Stimulated activated CD8-positive, alpha-beta memory T cell treated with anti-CD3 and anti-CD28 coated beads, Interleukin-15, amount 100 ng/mL, for 48 hours (primary cell): ENCODE results near the gene PTPRC.

Experiments used
- DNase-seq, 2 donors: peaks; one replicate each; pipeline ENCODE4 v3.0.0-alpha.2; 2020; ENCODE audit warnings: low read depth in 2 of 2

Gene PTPRC

DNA sequence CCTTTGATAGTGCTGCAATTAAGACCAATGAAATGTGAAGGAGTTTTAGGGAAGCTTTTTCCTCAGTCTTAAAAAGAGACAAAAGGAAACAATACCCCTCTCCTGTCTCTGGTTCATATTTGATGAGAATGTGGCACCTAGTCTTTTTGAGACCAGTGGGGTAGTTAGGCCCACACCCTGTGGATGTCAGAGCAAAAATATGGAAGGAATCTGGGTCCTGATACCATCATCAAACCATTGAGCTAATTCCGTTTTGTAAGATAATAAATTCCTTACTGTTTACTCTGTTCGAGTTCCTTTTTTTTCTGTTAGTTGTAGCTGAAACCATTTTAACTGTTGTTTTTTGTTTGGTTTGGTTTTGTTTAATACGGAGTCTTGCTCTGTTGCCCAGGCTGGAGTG, 33.3 kb downstream of the PTPRC start:
- DNase-seq = no peak

DNA sequence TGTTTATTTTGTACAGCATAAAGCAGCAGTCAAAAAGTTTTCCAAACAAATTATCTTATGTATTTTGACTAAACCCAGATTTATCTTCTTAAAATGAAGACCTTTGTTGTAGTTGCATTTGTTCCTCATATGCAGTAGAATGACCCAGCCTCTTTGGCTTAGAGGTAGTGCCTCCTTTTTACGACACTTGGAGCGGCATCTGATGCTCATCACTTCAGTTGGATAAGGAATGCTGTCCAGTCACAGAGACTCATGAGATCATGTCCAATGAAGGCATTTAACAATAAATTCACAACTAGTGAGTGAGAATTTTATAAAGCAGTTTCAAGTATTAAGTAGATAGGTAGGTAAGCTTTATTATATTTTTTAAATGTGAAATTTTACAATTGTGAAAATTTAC, 35.2 kb downstream of the PTPRC start:
- DNase-seq = no peak

DNA sequence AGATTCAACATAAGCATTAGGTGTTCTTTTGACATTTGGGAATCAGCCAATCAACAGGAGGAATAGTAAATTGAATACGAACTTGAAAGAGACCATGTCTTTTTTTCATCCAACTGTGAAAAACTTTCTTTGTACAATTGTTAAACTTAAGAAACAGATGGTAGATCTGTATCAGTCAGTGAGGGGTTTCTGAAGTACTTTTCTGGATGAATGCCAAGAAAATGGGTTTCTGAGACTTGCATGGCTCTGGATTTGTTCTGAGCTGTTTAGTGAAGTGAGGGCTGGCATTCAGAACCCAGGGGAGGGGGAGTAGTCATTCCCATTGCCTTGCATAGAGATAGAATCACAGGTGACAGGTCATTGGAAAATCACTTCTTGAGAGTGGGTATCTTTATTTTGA, 37.4 kb downstream of the PTPRC start:
- DNase-seq = no peak

DNA sequence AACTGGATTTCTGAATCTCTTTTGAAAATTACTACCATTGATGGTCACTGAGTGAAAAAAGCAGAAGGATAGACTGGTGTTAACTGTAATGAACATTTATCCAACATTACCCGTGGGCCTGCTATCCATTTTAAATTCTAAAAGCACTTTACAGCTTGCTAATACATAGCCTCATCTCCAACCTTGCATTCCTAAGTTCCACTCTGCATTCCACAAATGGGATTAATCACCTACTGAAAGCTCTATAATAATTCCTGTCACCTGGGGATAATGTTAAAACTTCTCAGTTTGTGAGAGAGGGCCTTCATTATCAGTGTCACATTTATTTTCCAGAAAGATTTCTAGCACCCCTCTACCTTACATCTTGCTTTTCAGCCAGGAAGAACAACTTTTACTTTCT, 38.2 kb downstream of the PTPRC start:
- DNase-seq = no peak

DNA sequence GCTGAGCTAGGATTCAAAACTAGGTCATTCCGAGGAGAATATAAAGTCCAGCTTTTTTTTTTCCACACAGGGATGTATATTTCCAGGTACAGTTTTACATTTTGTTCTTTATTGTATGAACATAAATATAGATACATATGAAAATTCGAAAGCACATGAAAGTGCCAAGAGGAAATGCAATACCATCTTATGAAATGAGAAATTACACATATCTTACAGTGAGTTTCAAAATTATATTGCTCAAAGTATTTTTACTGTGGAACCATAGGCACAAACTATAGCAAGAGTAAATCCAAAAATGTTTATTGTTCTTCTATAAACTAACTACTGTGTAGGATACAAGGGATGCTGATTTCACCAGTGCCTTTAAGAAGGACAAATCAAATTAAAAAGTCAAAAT, 39.0 kb downstream of the PTPRC start:
- DNase-seq = no peak

DNA sequence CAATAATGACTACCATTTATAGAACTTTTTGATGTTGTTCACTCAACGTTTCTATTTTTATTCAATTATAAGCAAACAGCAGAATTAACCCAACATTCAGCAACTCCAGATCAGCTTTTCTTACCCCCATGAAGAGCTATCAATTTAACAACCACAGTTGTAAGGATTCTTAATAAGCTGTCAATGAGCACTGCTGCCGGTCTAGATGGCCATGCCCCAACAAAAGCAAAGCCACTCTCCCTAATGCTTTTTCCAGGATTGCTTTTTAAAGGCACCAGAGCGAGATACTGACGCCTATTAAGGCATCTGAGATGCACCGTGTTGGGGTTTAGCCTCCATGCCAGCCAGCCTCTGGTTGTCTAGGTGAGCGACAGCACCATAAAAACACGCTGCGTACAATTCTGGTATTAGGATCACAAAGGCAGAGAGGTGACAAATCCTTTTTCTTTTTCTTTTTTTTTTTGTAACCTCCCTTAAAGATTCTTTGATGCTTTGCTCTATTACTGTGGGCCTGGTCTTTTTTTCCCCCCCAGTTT, 39.5 kb downstream of the PTPRC start:
- no peak for DNase-seq

DNA sequence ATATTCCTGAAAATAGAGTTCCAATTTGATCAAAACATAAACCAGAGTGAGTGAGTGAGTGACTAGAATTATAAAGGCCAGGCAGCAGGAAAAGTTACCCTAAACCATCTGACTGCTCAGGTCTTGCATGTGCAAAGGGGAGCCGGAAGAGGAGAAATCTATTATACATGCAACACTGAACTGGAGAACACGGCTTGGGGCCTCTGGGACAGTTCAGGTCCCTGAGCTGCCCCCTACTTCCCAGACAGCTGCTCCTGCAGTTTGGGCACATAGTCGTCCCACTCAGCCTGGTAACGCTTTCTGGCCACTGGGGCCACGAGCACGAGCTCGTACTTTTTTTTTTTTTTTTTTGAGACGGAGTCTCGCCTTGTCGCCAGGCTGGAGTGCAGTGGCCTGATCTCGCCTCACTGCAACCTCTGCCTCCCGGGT, 40.1 kb downstream of the PTPRC start:
- no peak for DNase-seq

DNA sequence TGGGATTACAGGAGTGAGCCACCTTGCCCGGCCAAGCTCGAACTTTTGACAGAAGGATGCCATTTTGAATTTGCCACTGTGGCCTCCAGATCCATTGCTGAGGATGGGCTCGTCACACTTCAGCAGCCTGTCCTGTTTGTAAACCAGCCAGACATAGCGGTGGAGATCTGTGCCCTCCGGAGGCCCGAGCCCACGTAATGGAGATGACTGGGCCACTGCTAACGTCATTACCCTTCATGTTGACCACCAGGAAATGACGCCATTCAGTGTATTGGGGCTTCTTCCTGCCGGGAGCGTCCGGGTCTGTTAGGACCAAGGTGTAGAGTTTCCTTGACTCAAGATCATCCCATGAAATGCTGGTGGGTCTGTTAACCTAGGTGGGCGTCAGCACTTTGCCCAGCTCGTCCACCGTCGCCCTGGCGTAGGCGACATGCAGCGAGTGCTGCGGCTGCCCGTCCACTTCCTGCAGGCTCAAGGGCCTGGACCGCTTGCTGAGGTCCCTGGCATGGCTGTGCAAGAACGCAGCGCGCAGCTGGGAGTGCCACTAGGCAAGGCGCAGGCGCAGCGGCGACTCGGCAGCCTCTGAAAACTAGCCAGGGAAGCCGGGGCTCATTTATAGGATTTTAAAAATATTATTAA, 40.8 kb downstream of the PTPRC start:
- DNase-seq = peak in 1 of 2 donors; percentile 33

DNA sequence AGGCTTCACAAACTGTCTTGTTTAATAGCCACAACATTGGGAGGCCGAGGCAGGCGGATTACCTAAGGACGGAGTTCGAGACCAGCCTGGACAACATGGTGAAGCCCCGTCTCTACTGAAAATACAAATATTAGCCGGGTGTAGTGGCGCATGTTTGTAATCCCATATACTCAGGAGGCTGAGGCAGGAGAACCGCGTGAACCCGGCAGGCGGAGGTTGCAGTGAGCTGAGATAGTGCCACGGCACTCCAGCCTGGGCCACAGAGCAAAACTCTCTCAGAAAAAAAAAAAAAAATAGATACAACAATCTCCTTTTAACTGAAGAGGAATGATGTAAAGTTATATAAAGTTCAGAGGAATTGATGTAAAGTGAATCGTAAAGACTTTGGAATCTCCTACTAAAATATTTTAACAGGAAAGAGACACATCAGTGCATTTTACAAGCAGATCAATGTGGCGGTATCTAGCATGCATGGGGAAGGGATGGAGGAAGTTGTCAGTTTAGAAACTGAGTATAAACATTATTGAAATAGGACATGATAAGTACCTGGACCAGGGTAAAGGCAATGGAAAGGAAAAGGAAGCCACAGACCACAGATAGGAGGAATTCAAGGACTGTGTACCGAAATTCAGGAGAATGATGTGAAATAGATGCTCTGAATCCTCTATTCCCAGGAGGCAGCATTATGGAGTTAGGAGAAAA, 41.5 kb downstream of the PTPRC start:
- DNase-seq = no peak

DNA sequence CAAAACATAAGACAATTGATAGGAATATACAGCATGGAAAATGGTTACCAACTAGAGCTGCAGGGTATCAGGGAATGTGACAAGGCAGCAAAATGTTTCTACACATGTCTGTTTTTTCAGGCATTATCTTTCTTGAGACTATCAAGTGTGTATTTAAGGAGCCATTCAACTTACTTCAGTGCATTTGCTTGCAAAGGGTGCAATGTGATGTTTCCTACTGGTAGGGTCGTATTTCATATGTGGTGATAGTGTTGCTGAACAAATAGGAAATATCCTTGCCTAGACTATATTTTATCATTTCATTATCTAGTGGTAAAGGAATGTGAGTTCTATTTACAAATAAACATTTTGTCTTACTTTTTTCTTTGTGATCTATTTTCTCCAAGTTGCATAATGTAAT, 42.4 kb downstream of the PTPRC start:
- no peak for DNase-seq

DNA sequence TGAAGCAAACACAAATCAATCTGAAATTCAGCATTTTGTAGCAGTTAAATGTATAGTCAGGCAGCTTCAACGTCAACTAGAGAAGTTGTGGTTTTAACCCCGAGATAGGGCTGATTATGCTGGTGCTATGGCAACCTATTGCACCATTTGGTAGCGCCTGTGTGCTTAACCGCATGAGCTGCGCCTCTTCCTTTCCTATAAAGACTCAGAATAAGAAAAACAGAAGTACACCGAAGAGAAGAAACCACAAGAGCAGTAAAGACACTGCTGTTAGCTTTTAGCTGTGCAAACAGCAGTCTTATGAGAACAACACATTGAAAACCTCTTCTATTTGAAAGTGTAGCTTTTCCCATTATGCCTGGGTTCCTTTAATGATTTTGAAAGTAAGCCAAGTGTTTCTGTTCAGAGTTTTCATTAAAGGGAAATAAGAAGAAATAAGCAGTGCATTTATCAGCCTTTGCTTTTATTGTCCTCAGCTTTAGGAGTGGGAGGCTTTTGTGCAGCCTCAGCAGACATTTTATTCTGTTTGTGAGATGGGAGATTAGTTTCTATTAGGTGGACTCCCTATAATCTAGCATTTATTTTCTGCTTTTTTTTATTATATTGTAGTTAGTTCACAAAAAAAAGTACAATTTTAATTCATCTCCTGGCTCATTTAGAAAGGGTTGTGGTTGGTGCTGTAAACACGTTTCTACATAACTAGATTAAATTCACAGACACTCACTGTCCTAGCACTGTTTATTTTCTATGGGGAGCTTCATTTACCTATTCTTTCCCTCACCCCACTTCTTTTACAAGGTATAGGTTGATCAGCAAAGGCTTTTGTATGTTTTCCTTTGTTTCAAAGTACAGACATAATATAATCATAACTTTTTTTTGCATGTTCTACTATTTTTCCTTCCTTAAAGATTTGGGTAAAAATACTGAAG, 43.3 kb downstream of the PTPRC start:
- DNase-seq = peak; percentile 71 to 75

DNA sequence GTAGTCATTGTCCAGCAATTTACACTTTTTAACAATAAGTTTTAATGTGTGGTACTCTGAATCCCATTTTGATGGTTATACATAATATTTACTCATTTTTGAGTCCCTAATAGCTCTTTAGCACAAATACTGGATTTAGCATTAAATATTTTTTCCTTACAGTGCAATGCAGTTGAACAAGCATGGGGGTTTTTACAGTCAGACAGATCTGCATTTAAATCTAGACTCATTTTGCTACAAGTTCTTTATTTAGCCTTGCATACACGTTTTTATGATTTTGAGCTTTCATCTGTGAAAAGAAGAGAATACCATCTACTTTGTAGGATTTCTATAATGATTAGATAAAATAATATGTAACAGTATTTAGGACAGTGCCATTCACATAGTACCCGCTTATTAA, 44.0 kb downstream of the PTPRC start:
- no peak for DNase-seq

DNA sequence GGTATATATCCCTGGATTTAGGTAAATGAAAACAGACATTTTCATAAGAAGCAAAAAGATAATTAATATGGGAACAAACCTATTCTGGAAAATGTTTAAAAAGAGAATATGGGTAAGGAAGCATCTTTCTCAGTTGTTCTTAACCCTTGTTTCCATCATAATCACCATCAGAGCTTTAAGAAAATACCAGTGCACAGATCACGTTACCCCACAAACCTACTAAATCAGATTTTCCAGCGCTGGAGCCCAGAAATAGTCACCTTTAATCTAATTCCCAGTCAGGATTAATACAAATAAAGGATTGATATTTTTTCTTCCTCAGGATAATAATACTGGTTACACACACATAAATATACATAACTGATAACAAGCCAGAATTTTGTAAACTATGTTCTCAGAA, 44.6 kb downstream of the PTPRC start:
- no peak for DNase-seq

DNA sequence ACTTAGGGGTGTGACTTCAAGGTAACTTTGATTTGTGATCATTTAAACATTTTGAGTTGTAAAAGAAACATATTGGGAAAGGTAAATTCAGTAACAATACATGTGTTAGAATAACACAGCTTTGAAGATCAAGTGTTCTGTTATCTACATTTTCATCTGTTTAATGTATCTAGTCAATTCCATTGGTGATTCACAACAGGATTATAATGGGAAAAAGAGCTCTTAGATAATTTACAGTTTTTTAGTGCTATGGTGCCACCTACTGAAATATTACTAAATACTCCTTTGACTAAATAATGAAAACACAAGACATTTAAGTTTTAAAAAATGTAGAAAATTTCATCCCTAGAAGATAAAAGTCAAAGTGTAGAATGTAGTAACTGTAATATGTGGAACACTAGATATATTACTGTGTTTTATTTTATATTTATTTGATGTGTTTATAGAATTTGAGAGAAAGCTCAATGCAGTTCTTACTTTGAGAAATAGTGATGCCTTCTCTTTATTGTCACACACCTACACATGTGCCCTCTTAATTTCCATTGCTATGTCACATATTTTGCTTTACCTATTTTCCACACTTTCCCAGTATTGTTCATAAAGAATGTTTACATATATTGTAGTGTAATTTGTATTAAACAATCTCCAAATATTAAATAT, 47.4 kb downstream of the PTPRC start:
- DNase-seq = no peak

DNA sequence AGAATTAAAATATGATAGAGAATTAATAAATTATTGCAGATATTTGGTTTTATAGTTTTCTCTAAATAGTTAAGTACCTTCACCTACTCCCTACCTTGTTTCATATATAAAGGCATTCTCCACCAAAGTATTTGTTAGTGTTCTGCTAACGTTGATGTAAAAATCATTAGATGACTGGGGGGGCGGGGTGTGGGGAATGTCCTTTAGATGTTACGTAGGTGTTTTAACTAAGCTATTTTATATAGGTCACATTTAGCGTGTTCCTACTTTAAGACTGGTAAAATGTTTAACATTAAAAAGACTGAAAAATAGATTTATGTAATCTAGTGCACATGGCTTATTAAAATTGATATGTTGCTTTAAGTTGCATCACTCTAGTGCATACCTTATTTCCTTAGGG, 48.6 kb downstream of the PTPRC start:
- DNase-seq = no peak

DNA sequence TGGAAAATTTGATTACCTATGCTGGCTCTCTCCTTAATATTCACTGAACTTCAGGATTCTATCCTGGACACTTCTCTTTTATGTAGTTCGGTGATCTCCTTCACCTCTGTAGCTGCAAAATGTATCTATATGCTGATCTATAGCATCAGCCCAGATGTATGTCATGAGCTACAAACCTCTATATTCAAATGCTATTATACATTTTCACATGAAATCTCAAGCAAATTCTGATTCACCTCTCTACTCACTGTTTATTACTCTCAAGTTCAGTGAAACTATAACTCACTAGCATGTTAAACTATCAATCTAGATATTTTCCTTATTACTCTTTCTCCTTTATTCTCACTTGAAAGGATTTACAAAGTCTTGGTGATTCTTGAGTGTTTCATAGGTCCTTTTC, 52.2 kb downstream of the PTPRC start:
- no peak for DNase-seq

DNA sequence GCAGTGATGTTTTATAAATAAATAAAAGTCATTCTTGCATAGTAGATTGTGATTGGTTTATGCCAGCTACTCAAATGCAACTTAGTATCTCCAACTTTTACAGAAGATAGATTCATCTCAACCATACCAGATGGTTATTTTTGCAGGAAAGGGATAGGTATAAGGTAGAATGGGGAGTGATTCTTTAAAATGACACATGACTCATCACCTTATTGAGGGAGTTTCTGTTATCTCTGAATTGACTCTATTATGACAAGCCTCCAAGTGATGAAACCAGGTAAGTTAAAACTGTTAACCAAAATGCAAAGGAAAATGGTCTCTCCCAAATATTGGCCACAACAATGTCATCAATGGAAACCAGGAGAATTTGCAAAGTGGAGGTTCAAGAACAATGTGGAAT, 54.5 kb downstream of the PTPRC start:
- no peak for DNase-seq

DNA sequence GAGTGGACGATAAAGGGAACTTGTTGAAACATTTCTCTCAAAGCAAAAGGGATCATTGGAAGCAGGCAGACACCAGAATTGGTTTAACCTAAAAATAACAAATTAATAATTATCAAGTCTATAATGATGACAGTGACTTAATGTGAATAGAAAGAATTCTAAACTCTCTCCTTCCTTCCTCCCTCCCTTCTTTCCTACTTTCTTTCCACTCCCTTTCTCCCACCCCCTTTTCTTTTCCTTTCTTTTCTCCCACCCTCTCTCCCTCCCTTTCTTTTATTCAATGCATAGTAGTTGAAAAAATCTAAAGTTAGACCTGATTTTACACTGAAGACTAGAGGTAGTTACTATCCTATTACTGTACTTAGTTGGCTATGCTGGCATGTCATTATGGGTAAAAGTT, 55.7 kb downstream of the PTPRC start:
- no peak for DNase-seq

DNA sequence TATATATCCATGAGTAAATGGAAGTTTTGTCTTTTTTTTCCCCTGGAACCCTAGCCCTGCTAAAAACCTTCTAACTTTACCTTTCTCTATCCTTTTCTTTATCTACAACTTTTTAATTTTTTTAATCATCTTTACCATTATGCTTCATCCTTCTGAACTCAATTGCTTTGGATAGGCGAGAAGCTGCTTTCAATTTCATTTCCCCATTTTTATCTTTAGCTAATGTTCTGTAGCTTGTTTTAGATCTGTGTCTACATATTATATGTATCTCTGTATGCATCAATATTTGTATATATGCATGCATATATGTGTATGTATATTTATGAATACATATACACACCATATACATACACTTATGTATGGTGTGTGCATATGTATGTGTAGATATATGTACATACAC, 57.4 kb downstream of the PTPRC start:
- DNase-seq = no peak

DNA sequence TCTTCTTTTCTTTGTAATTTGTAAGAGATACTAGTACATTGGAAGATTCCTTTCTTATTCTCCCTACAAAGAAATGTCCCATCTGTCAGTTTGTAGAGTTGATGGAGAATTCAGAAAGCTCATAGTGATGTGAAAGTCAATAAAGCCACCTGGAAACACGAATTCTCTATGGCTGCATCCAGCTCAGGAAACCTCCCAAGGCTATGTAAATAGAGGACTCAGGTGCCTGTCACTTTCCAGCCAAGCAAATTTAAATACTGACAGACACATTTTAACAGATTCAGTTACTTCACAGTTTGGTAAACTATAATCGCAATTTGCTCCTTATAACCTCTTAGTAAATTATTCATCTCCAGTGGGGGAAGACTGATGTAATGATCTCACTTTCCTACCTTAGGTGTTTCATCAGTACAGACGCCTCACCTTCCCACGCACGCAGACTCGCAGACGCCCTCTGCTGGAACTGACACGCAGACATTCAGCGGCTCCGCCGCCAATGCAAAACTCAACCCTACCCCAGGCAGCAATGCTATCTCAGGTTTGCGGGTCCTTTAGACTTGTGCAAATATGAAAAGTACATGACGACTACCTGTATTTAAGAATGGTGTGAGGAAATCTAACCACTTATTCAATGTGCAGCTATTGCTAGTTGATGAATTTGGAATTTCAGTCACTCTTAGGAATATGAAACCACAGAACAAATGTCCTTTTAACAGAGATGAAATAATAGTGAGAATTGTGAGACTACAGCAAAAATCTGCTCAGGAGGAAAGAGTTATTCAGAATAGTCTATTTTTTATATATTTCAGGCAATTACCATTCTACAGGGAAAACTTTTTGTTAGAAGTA, 60.6 kb downstream of the PTPRC start:
- peak; percentile 51 to 60 for DNase-seq

DNA sequence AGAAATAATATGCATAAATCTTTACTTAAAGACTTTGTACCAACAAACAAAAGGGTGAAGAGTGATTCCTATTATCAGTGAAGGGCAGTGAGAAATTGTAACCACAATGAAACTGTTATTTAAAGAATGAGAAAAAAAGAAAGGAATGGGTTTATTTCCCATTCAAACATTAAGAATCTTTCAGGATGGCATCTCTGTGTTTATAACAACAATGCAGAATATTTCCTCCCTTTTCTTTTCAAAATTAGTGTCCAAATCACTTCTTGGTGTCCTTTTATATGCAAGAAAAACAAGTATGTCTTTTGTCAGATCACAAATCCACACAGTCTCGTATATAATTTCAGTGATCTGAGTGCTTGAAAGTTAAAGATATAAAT, 61.2 kb downstream of the PTPRC start:
- DNase-seq = no peak
